ENCODE data around the gene ARHGAP31.

GRCh38 chr3:119416873-119417272 is 122.7 kb downstream of the ARHGAP31 start:
- TF ChIP-seq CTCF (IDR thresholded peaks at IDR 0.05; ENCODE audit: low read length) (no peak), EZH2 (IDR thresholded peaks at IDR 0.05; ENCODE audit: borderline replicate concordance, low read length) (no peak)
